Osteoblast (primary cell): ENCODE results near the gene USP32. TPM values are rescaled to one million over a fixed set of nuclear protein-coding genes. Genes with fewer than 3 reads are reported as not detected.
A peak's percentile ranks its signal among the peaks of the same experiment; 100 is the strongest.
"Not testable (repeated sequence)": the region's sequence is repeated elsewhere in the genome, so short reads cannot be mapped to it uniquely, and the experiment has no call there.

Experiments used
- DNase-seq: peaks from one replicate; pipeline ENCODE4 v3.0.0; 2011; ENCODE audit warnings: low spot score, mixed read lengths; ENCODE audit not compliant: insufficient read length; ENCODE audit errors: missing footprints
- H2AFZ ChIP-seq: 2 replicates; pipeline ENCODE4 v1.6.0; 2011; ENCODE audit warnings: mild to moderate bottlenecking, low read length
- H3K27ac ChIP-seq: 2 replicates; pipeline ENCODE4 v1.5.1; 2011; ENCODE audit warnings: mild to moderate bottlenecking, low read depth, low read length, moderate library complexity
- H3K27me3 ChIP-seq: 2 replicates; pipeline ENCODE4 v1.6.0; 2012; ENCODE audit warnings: mild to moderate bottlenecking, control low read depth, inconsistent platforms, low read length, moderate library complexity; ENCODE audit not compliant: insufficient read depth
- H3K36me3 ChIP-seq: 2 replicates; pipeline ENCODE4 v1.5.1; 2011; ENCODE audit warnings: mild to moderate bottlenecking, low read length, control low read depth, moderate library complexity; ENCODE audit not compliant: insufficient read depth
- H3K4me1 ChIP-seq: 2 replicates; pipeline ENCODE4 v1.5.1; 2011; ENCODE audit warnings: mild to moderate bottlenecking, low read length, control low read depth, moderate library complexity; ENCODE audit not compliant: insufficient read depth
- H3K4me2 ChIP-seq: 2 replicates; pipeline ENCODE4 v1.6.0; 2011; ENCODE audit warnings: mild to moderate bottlenecking, low read length; ENCODE audit not compliant: insufficient read depth
- H3K4me3 ChIP-seq: fragments of 200-600 bp; sonication (generic); 3 replicates; pipeline ENCODE4 v1.5.1; 2012; ENCODE audit warnings: mild to moderate bottlenecking, low read length, inconsistent platforms; ENCODE audit not compliant: insufficient read depth
- H3K79me2 ChIP-seq: 2 replicates; pipeline ENCODE4 v1.6.0; 2012; ENCODE audit warnings: mild to moderate bottlenecking, low read length, control low read depth, inconsistent platforms; ENCODE audit not compliant: insufficient read depth
- H3K9me3 ChIP-seq: 2 replicates; pipeline ENCODE4 v1.5.1; 2011; ENCODE audit warnings: low read depth, low read length, control low read depth
- H4K20me1 ChIP-seq: 2 replicates; pipeline ENCODE4 v1.6.0; 2012; ENCODE audit warnings: mild to moderate bottlenecking, low read length, control low read depth; ENCODE audit not compliant: insufficient read depth
- total RNA-seq: library from RNA; depleted of rRNA; stranded (reverse); fragments of >200 nt; gene quantifications from 2 replicates; pipeline ENCODE4 v1.2.3, GENCODE V29; 2012
- TF ChIP-seq, protein P1 (sequence below): IDR thresholded peaks from 2 replicates; pipeline ENCODE4 v1.5.1; 2011; ENCODE audit warnings: mild to moderate bottlenecking, low read depth, low read length, moderate library complexity; ENCODE audit errors: extremely low read depth

The USP32 gene
- total RNA-seq, 1 donor: 99.5 TPM

DNA sequence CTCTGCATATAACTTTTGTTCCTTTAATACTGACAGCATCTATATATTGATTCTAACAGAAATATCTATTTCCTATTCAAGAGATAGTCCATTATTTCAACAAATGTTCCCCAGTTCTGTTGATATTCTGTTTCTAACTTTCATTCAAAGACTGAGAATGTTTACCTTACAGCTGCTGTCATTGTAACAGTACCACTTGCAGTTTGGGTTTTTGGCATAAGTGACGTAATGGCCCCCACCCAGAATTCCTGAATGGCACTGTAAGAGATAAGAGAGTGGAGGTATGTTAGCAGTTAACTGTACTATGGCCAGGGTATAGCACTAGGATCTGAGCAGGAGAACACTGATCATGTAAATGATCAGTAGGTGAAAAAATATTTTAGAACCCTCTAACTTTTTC, 211.6 kb downstream of the USP32 start:
- H3K36me3 ChIP-seq: peaks cover 33% of the 10 kb centered on the region
- not testable (repeated sequence) for H4K20me1 ChIP-seq, H3K4me2 ChIP-seq, H3K4me3 ChIP-seq, H3K4me1 ChIP-seq, H3K27me3 ChIP-seq, DNase-seq, H3K27ac ChIP-seq, H3K9me3 ChIP-seq, H3K79me2 ChIP-seq, H2AFZ ChIP-seq

DNA sequence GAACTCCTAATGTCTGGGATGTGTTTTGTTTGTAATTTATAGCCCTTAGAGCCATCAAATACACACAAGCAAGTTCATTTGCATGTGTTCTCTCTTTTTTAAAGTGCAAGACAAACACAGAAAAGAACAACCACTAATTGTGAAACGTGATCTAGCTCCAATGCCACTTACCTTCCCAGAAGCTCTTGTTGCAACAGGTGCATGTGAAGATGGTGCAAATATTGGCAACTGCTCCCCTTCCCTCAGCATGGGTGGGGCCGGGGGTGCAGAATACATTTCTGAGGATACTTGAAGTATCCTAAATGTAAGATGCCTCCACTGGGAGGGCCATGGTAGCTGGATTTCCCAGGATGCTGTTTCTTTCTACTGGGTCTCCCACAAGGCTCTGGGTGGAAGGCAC, 213.8 kb downstream of the USP32 start:
- not testable (repeated sequence) for H3K4me1 ChIP-seq, H3K79me2 ChIP-seq, H2AFZ ChIP-seq, H3K9me3 ChIP-seq, DNase-seq, H3K4me2 ChIP-seq, H3K27ac ChIP-seq, H4K20me1 ChIP-seq, H3K27me3 ChIP-seq, H3K4me3 ChIP-seq
- peaks cover 19% of the 10 kb centered on the region for H3K36me3 ChIP-seq

DNA sequence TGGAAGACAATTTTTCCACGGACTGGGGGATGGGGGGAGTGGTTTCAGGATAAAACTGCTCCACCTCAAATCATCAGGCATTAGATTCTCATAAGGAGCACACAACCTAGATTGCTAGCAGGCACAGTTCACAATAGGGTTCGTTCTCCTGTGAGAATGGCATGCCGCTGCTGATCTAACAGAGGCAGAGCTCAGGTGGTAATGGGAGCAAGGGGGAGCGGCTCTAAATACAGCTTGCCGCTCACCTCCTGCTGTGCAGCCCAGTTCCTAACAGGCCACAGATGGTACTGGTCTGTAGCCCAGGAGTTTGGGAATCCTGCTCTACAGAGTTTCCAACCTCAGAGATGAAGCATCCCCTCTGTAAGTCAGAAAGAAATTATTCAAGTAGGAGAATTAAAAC, 215.2 kb downstream of the USP32 start:
- H3K27ac ChIP-seq, H3K79me2 ChIP-seq, H2AFZ ChIP-seq, H3K27me3 ChIP-seq, H3K4me2 ChIP-seq, H4K20me1 ChIP-seq, DNase-seq, H3K4me3 ChIP-seq, H3K9me3 ChIP-seq, H3K4me1 ChIP-seq: not testable (repeated sequence)
- H3K36me3 ChIP-seq: peaks cover 15% of the 10 kb centered on the region

DNA sequence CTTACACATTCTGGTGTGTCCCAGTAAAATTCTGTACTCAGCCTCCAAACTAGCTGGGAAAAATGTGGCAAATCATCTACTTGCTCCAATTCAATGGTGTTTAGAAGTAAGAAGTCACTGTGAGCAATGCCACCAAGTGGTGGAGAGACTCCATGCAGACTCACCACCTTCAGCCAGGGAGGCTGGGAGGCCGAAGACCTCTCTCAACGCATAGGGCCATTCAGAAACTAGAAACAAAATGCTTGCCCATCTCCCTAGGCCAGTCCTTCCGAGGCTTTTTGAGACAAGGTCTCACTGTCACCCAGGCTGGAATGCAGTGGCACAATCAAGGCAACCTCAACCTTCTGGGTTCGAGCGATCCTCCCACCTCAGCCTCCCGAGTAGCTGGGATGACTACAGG, 217.2 kb downstream of the USP32 start:
- H3K4me3 ChIP-seq, H3K27ac ChIP-seq, H2AFZ ChIP-seq, H3K79me2 ChIP-seq, H3K9me3 ChIP-seq, DNase-seq, H3K36me3 ChIP-seq, H3K27me3 ChIP-seq, H3K4me2 ChIP-seq, H4K20me1 ChIP-seq: not testable (repeated sequence)
- peaks cover 13% of the 10 kb centered on the region for H3K4me1 ChIP-seq
- TF ChIP-seq, protein P1, sequence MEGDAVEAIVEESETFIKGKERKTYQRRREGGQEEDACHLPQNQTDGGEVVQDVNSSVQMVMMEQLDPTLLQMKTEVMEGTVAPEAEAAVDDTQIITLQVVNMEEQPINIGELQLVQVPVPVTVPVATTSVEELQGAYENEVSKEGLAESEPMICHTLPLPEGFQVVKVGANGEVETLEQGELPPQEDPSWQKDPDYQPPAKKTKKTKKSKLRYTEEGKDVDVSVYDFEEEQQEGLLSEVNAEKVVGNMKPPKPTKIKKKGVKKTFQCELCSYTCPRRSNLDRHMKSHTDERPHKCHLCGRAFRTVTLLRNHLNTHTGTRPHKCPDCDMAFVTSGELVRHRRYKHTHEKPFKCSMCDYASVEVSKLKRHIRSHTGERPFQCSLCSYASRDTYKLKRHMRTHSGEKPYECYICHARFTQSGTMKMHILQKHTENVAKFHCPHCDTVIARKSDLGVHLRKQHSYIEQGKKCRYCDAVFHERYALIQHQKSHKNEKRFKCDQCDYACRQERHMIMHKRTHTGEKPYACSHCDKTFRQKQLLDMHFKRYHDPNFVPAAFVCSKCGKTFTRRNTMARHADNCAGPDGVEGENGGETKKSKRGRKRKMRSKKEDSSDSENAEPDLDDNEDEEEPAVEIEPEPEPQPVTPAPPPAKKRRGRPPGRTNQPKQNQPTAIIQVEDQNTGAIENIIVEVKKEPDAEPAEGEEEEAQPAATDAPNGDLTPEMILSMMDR: peak; percentile 45

DNA sequence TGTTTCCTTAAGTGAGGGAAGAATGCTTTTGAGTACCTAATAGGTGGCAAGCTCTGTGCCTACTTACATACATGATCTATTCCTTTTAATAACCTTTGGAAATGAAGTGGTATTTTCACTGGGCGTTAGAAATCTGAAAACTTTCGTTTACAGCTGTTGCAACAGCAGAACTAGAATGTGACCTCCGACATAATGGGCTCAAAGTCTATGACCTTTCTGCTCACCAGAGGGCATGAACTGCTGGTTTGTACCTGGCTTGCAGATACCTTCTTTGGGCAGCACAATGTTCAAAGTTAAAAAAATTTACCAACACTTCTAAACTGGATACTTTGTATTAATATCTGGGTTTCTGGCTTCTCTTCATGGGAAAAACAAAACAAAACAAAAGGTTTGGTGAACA, 217.9 kb downstream of the USP32 start:
- TF ChIP-seq, protein P1: no peak

More for the DNA sequence above, 217.9 kb downstream of the USP32 start:
- Histone ChIP-seq H3K4me1 (peaks cover 14% of the 10 kb centered on the region), H3K79me2 (no peaks in the 10 kb centered on the region), H3K27me3 (no peaks in the 10 kb centered on the region), H2AFZ (no peak overlapping the region), H4K20me1 (peaks cover 7% of the 10 kb centered on the region), H3K4me3 (no peak overlapping the region), H3K9me3 (no peaks in the 10 kb centered on the region), H3K27ac (no peak overlapping the region), H3K36me3 (peaks cover 6% of the 10 kb centered on the region), H3K4me2 (no peak overlapping the region)
- DNase-seq: no peak
